Measurements from ENCODE around the gene SLU7. TPM values are rescaled to one million over a fixed set of nuclear protein-coding genes. Genes with fewer than 3 reads are reported as not detected.

Gene SLU7
- total and polyA plus RNA-seq, 2 of the 4 experiments (the other 2 are of a cell fraction) = 15.9 to 34.2 TPM

DNA sequence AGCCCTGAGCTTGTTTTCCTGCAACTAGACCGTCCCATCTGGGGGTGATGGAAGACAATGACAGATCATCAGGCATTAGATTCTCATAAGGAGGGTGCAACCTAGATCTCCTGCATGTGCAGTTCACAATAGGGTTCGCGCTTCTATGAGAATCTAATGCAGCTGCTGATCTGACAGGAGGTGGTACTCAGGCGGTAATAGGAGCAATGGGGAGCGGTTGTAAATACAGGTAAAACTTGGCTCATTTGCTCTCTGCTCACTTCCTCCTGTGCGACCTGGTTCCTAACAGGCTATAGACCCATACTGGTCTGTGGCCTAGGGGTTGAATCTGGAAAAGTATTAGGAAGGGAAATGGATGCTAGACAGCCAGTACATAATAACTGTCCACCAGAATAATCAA lies 42.5 kb upstream of the SLU7 start:
- WGBS, 2 experiments (ENCODE audit: extremely low coverage in 2 of 2, insufficient read length in 1 of 2) = no CpG with 5 or more reads among the region's 6 CpGs
- CTCF ChIA-PET = no interaction called here

More for the DNA sequence above, 42.5 kb upstream of the SLU7 start:
- H3K27ac ChIP-seq (ENCODE audit: insufficient read depth, low read length) = no peak overlapping the region
- no peaks in the 10 kb centered on the region for H3K79me1 ChIP-seq (ENCODE audit: low read depth in 1 of 2, low read length in 2 of 2)
- H3K14ac ChIP-seq (replicated peaks; ENCODE audit: low read depth, low read length) = no peak overlapping the region
- no peak overlapping the region for H4K8ac ChIP-seq (ENCODE audit: low read depth in 2 of 2, low read length in 2 of 2)
- intact Hi-C loops (cut with micrococcal nuclease) (no loop called here), dilution Hi-C loops (cut with HindIII; ENCODE audit: low sequenced_read_pairs, unreplicated experiment) (no loop called here), in situ Hi-C loops (cut with MboI; ENCODE audit: low sequenced_read_pairs) (no loop called here)
- no peaks in the 10 kb centered on the region for H3K36me3 ChIP-seq (ENCODE audit: control insufficient read depth, insufficient read depth, low read length)
- no peak overlapping the region for H3K4me2 ChIP-seq (ENCODE audit: low read depth, low read length)
- POLR2A ChIA-PET (ENCODE audit: unreplicated experiment) = no interaction called here
- H4K5ac ChIP-seq (ENCODE audit: low read depth, low read length) = no peak overlapping the region
- H2AFZ ChIP-seq (replicated peaks; ENCODE audit: low read length, poor library complexity) = no peak overlapping the region
- H3K4me1 ChIP-seq (ENCODE audit: control insufficient read depth, insufficient read depth, low read length) = peaks cover 11% of the 10 kb centered on the region
- no peak overlapping the region for H3K4ac ChIP-seq (ENCODE audit: low read depth, low read length)
- BruUV-seq (replicated peaks) = no TSS peak
- TF ChIP-seq NFE2L2 (IDR thresholded peaks at IDR 0.05; ENCODE audit: low read depth, low read length) = no peak
- H2AK9ac ChIP-seq (replicated peaks; ENCODE audit: low read depth, low read length, poor library complexity) = no peak overlapping the region
- H3K9me1 ChIP-seq (ENCODE audit: insufficient read depth, low read length) = peaks cover 3% of the 10 kb centered on the region; the same call in 1 of the 2 replicates
- H2BK15ac ChIP-seq (ENCODE audit: low read depth, low read length) = no peak overlapping the region
- no peaks in the 10 kb centered on the region for H3K27me3 ChIP-seq (ENCODE audit: control insufficient read depth, insufficient read depth, low read length)
- H3K23ac ChIP-seq (ENCODE audit: low read depth, low read length) = no peak overlapping the region
- H4K91ac ChIP-seq (ENCODE audit: insufficient read depth, low read depth, low read length) = no peak overlapping the region
- DNase-seq (no peak), ATAC-seq (ENCODE audit: low read depth) (no peak)
- no peaks in the 10 kb centered on the region for H4K20me1 ChIP-seq (ENCODE audit: insufficient read depth, low read length)
- no peak overlapping the region for H3K56ac ChIP-seq (ENCODE audit: extremely low read depth, insufficient read depth, low read length)
- H2BK20ac ChIP-seq (ENCODE audit: low read depth, low read length) = no peak overlapping the region
- H3K4me3 ChIP-seq (ENCODE audit: insufficient read depth, low read depth, low read length) = no peak overlapping the region
- no peak overlapping the region for H2AK5ac ChIP-seq (ENCODE audit: low read depth, low read length)
- no peak overlapping the region for H3K18ac ChIP-seq (ENCODE audit: low read depth, low read length)
- no peak overlapping the region for H3K9ac ChIP-seq (ENCODE audit: low read depth, low read length)
- no peaks in the 10 kb centered on the region for H3K9me3 ChIP-seq (ENCODE audit: control insufficient read depth, insufficient read depth, low read length)
- H2BK120ac ChIP-seq (ENCODE audit: low read depth, low read length) = no peak overlapping the region
- H2BK5ac ChIP-seq (ENCODE audit: low read depth, low read length, poor library complexity, severe bottlenecking) = no peak overlapping the region

All from IMR-90 (cell line).